GM12891 (cell line): ENCODE data around the gene SGF29.
"Not testable (repeated sequence)": the region's sequence is repeated elsewhere in the genome, so short reads cannot be mapped to it uniquely, and the experiment has no call there.

Experiments used
- DNase-seq: peaks from one replicate; pipeline ENCODE4 v3.0.0; 2011; ENCODE audit warnings: low spot score; ENCODE audit not compliant: insufficient read length
- FAIRE-seq: peaks from 2 replicates; lab custom pipeline; 2011; peaks lifted over from hg19 to GRCh38; lab: Jason Lieb, UNC
- PAX5 ChIP-seq: IDR thresholded peaks from 2 replicates; pipeline ENCODE4 v1.6.1; 2011; ENCODE audit warnings: low read length, moderate library complexity, mild to moderate bottlenecking; ENCODE audit not compliant: insufficient read depth, severe bottlenecking
- POLR2A ChIP-seq: IDR thresholded peaks from 2 replicates; pipeline ENCODE4 v1.6.1; 2011; ENCODE audit warnings: low read depth, low read length, control low read depth
- POLR2AphosphoS5 ChIP-seq: IDR thresholded peaks from 2 replicates; pipeline ENCODE4 v1.6.1; 2011; ENCODE audit warnings: low read depth, low read length, control low read depth
- POU2F2 ChIP-seq: IDR thresholded peaks from 2 replicates; pipeline ENCODE4 v1.6.1; 2011; ENCODE audit warnings: low read depth, mild to moderate bottlenecking, control low read depth, low read length, moderate library complexity
- SPI1 ChIP-seq: IDR thresholded peaks from 2 replicates; pipeline ENCODE4 v1.6.1; 2011; ENCODE audit warnings: low read depth, low read length, control low read depth
- TAF1 ChIP-seq: IDR thresholded peaks from 2 replicates; pipeline ENCODE4 v1.6.1; 2011; ENCODE audit warnings: low read depth, low read length, control low read depth

Gene SGF29

GRCh38 chr16:28606291-28607115 lies 52.8 kb downstream of the SGF29 start:
- no peak for TF ChIP-seq PAX5
- TF ChIP-seq POLR2A, result no peak
- TF ChIP-seq POU2F2, result no peak
- TF ChIP-seq TAF1, result no peak
- no peak for TF ChIP-seq POLR2AphosphoS5
- no peak for TF ChIP-seq SPI1
- DNase-seq (no peak), FAIRE-seq (no peak)

GRCh38 chr16:28607116-28607623 lies 53.5 kb downstream of the SGF29 start:
- DNase-seq, result no peak
- no peak for TF ChIP-seq POLR2AphosphoS5
- TF ChIP-seq POLR2A, result no peak
- no peak for TF ChIP-seq POU2F2
- TF ChIP-seq PAX5, result no peak
- no peak for TF ChIP-seq TAF1
- FAIRE-seq, result no peak

- DNase-seq, FAIRE-seq: not testable (repeated sequence)
Observed at GRCh38 chr16:28607681-28608495, 54.2 kb downstream of the SGF29 start.

GRCh38 chr16:28608496-28608808 lies 54.7 kb downstream of the SGF29 start:
- DNase-seq, FAIRE-seq: not testable (repeated sequence)

- not testable (repeated sequence) for DNase-seq, FAIRE-seq
Observed at GRCh38 chr16:28608867-28609596, 55.3 kb downstream of the SGF29 start.

- DNase-seq (no peak), FAIRE-seq (no peak)
- no peak for TF ChIP-seq PAX5
Observed at GRCh38 chr16:28609631-28610594, 56.2 kb downstream of the SGF29 start, which contains the start of gene SULT1A1. TSS of gene SULT1A1 (minus strand) at chr16:28610044. CDS start at chr16:28608855, 1,189 bp downstream.

GRCh38 chr16:28610595-28611191 lies 57.0 kb downstream of the SGF29 start:
- no peak for FAIRE-seq
- DNase-seq, result no peak
- TF ChIP-seq TAF1 (no peak), POU2F2 (no peak), POLR2A (no peak), SPI1 (no peak)

- peak; percentile 85 for FAIRE-seq
Observed at GRCh38 chr16:28612359-28613280, 58.9 kb downstream of the SGF29 start.

GRCh38 chr16:28613912-28614311 lies 60.2 kb downstream of the SGF29 start:
- FAIRE-seq, DNase-seq: not testable (repeated sequence)

More at GRCh38 chr16:28612359-28613280, 58.9 kb downstream of the SGF29 start:
- DNase-seq, result not testable (repeated sequence)

- not testable (repeated sequence) for DNase-seq, FAIRE-seq
Observed at GRCh38 chr16:28614561-28614960, 60.8 kb downstream of the SGF29 start.

GRCh38 chr16:28615486-28616223 lies 61.9 kb downstream of the SGF29 start:
- not testable (repeated sequence) for FAIRE-seq, DNase-seq

GRCh38 chr16:28616224-28616577 lies 62.5 kb downstream of the SGF29 start:
- not testable (repeated sequence) for DNase-seq, FAIRE-seq
